Activated T-cell treated with anti-CD3 and anti-CD28 coated beads for 48 hours (primary cell): ENCODE measurements around the gene STK11.

Experiments used
- DNase-seq: peaks from one replicate; pipeline ENCODE4 v3.0.0-alpha.2; 2020; ENCODE audit warnings: low read depth

The STK11 gene

DNA sequence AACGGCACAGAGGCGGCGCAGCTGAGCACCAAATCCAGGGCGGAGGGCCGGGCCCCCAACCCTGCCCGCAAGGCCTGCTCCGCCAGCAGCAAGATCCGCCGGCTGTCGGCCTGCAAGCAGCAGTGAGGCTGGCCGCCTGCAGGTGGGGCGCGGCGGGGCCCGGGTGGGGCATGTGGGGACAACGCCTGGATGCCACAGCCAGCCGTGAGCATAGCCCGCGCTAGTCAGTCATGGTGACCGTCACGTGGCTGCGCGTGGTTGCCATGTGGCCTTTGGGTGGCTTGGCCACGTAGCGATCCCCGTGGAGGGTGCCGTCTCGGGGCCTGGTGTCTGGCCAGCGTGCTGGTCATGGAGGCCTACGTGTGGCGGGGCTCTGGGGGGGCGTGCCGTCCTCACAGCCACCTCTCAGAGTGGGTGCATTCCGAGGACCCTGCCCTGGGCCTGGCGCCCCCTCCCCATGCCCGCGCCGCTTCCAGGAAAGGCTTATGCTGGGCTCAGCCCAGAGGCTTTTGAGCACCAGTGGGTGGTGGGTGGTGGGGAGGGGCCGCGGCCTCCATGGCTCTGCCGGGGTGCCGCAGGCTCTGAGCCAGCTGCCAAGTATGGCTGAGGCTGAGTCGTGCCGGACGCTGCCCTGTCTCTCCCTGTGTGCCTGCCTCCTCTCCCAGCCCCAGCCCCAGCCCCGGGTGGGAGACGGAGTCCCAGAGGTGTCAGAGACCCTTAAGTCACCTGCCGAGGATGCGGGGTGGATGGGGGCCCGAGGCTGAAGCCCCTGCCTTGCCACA lies 21.1 kb downstream of the STK11 start:
- DNase-seq, result no peak

DNA sequence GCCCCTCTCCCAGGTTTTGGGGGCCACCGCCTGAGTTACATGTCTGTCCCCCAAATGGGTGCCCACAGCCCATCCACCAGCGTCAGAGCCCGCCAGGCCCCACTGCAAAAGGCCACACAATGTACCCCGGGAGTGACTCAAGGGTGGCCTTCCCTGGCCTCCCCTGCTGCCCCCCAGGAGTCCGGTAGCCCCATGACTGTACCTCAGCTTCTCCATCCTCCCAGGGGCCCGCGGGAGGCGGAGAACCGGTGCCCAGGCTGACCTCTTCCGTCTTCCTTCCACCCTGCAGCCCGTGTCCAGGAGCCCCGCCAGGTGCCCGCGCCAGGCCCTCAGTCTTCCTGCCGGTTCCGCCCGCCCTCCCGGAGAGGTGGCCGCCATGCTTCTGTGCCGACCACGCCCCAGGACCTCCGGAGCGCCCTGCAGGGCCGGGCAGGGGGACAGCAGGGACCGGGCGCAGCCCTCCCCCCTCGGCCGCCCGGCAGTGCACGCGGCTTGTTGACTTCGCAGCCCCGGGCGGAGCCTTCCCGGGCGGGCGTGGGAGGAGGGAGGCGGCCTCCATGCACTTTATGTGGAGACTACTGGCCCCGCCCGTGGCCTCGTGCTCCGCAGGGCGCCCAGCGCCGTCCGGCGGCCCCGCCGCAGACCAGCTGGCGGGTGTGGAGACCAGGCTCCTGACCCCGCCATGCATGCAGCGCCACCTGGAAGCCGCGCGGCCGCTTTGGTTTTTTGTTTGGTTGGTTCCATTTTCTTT lies 21.9 kb downstream of the STK11 start:
- no peak for DNase-seq

DNA sequence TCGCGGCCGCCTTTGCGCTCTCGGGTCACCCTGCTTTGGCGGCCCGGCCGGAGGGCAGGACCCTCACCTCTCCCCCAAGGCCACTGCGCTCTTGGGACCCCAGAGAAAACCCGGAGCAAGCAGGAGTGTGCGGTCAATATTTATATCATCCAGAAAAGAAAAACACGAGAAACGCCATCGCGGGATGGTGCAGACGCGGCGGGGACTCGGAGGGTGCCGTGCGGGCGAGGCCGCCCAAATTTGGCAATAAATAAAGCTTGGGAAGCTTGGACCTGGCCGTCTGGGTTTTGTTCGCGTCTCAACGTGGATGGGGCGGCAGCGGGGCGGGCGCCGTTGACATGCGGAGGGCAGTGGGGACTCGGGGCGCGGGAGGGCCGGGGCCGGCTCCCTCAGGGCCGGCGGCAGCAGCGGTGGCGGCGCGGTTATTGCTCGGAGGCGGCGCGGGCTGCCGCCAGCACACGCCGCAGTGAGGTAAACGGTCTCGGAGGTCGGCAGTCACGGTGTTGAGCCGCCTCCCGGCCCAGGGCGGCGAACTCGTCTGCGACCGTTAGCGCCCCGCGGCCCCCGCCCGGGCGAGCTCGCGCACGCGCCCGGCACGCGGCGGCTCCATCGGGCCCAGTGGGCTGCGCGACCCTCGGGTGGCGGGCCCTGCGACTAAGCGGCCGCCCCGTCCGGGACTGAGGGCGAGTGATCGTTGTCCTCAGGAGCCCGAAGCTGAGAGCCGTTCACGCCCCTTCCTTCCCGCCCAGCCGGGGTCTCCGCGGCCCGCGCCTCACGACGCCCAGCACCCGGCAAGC lies 22.8 kb downstream of the STK11 start:
- DNase-seq, result no peak

DNA sequence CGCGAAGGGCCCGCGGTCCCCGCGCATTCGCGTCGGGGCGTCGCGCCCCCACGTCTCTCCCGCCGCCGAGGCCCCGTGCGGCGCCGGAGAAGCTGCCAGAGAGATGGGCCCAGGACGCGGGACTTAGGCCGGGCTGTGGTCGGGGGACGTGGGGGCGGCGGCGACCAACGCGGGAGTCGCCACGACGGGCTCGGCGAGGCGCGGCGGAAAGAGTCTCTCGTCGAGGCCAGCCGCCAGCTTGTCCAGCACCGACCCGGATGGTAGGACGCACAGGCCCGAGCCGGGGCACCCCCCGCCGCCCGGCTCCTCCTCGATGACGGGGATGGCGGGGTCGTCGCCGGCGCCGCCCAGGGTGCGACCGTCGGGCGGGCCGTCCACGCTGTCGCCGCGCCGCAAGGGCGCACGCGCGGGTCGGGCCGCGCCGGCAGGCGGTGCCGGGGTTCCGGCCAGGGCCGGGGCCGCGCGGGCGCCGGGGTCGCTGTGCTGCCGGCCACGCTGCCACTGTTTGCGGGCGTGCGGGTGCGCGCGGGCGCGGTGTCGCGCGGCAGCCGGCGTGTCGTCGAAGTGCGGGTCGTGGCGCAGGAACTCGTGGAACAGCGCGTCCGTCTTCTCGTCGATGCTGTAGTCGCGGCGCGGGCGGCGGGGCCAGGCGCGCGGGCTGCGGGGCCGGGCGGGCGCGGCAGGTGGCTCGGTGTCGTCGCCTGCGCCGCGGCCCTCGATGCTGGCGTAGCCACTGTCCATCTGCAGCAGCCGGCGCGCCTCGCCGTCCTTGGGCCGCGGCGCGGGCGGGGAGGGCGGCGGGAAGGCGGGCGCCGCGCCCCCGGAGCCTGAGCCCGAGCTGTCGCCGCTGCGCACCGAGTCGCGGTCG lies 23.7 kb downstream of the STK11 start:
- no peak for DNase-seq

DNA sequence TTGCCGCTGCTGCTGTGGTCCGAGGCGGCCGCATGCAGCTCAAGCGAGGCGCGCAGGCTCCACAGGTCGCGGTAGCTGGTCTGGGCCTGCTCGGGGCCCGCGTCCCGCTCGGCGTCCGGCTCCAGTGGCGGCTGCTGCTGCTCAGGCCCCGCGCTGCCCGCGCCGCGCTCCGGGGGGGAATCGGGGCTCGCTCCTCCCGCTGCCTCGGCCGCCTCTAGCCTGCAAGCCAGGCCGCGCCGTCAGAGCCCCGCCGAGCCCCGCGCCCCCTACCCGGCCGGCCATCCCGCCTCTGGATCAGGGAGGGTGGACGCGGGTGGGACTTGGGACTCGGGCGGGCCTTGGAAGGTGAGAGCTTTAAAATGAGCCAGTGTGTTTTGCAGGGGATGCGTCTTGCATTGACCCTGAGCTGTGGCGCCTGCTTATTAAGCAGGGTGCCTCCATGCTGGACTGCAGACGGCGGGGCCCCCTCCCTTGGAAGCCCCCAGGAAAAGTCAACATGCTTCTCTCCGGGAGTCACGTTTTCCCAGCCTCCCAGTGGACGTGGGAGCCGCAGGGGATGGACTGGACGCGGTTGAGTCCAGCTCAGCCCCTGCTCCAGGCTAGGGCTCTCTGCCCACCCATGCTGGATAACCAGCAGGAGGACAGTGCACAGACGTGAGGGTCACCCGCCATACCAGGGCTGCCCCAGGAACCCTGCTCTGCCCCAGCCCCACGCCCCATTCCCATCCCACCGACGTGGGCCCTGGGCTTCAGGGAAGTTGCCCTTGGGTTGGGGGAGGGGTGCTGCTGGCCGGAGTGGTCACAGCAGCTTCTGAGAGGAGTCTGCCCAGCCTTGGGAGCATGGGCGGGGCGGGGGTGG lies 24.6 kb downstream of the STK11 start:
- DNase-seq, result no peak

DNA sequence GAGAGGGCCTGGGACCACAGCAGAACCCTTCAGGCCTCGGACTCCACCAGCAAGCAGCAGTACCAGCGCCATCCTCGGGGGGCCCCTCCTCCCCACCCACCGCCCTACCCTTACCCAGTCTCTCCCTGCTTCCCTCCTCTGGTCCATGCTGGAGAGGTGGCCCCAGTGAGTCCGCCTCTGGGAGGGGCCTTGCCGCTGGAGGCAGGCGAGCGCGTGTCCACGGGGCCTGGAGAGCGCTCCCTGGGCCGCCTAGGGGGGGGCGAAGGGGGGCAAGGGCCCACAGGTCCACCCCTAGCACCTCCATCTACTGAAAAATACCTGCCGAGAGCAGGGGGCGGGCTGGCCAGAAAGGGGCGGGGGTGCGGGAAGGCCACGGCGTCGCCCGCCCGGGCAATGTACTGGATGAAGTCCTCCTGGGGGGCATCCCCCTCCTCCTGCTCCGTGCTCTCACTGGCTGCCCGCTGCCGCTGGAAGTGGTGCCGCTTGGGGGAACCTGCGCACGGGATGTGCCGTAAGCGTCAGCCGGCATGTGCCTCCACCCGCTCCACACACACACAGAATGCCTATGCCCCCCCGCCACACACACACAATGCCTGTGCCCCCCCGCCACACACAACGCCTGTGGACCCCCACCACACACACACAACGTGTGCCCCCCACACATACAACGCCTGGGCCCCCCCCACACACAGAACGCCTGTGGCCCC lies 25.4 kb downstream of the STK11 start:
- DNase-seq, result no peak

DNA sequence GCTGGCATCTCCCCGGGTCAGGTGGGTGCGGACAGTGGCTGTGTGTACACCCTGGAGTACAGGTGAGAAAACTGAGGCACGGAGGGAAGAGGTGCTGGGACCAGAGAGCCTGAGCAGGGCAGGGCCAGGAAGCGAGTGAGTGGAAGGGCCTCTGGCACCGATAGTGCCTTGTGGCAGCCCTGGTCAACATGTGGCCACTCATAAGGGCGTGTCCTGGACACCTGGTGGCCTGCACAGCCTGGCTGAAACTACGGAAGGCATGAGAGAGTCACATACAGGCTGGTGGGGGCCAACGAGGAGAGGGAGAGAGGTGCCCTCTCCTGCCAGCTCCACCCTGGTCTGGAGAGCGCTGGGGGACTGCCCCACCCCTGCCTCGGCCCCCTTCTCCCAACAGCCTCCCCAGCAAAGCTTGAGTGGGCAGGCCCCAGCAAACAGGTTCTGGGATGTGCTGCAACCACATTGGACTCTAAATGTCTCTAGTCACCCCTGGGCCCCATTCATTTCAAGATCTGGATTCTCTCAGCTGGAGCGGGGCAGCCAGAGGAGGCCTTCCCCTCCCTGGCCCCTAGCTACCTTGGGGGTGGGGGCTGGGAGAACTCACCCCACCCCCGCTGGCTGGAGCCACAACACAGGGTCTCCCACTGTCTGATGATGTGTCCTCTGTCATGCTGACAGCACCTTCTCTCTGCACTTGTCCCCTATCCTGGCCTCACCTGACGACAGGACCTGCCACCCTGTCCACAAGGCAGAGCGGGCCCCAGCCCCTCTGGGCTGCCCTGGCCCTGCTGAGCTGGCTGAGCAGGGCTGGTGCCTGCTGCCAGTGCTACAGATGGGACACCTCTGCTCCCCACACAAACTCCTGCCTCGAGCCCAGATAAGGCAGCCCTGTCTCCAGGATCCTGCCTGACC lies 26.4 kb downstream of the STK11 start:
- no peak for DNase-seq

DNA sequence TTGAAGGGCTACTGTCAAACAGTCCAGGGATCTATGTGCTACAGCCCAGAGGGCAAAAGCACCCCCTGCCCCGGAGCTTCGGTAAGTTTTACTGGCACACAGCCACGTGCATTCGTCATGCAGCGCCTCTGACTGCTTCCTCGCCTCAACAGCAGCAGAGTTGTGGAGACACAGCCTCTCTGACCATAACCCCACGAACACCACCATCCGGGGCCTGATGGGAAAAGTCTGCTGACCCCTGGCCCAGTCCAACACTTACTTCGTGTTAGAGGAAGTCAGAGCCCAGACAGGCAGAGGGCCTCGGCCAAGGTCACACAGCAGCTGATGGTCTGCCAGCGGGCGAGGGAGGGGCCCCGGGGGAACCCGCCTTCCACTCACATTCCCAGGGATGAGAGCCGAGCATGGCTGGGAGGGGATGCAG lies 27.1 kb downstream of the STK11 start:
- no peak for DNase-seq

DNA sequence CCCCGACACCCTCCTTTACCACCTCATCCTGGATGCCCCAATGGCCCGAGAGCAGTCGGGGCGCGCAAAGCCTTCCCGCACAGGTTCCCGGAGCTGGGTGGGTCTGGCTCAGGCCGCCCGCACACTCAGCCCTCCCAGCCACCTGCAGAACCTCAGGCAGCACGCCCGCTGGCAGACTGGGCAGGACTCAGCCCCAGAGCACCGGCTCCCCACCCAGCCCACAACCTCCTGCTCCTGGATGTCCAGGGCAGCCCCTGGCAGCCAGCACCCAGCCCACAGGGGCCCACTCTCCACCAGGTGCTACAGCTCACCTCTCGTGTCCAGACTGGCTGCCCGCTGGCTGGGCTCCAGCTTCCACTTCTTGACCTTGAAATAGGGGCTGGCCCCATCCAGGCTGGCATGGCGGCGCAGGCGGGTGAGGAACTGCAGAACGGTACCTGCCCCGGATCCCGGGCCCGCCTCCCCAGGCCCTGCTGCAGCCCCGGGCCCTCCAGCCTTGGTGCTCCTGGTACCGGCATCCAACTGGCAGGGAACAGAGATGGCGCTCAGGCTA lies 27.6 kb downstream of the STK11 start:
- DNase-seq, result no peak

DNA sequence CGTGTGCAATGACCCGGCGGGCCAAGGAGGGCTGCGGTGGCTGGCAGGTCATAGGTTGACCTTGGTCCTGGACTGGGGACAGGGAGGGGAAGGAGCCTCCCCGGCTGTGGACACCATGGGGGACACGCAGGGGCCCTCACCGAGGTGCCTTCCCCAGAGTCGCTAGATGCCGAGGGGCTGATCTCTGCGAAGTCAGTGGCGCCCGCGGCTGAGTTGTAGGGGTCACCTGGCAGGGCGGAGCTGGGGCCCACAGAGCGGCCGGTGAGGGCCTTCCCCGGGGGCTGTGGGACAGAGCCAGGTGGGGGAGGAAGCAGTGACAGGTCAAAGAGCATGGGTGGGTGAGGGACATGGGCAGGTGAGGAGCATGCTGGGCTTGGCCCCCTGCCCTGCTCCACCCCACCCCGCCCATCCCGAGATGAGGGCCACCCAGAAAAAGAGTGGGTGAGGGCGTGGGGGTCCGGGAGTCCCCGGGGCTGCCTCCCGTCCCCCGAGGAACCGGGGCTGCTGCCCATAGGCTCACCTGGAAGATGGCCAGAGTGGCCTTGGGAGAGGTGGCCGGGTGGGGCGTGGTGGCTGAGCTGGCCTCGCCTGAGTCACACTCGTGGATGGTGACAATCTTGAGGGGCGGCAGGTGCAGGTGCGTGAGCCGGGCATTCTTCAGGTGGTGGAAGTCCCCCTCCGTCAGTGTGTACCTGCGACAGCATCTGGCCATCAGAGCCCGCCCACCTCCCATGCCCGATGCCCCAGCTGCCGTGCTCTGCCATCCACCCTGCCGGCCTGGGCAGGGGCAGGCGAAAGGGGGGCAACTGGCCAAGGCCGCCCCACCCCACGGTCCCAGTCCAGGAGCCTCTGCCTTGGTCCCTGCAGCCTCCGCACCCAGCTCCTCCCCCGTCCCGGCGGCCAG lies 28.7 kb downstream of the STK11 start:
- no peak for DNase-seq

DNA sequence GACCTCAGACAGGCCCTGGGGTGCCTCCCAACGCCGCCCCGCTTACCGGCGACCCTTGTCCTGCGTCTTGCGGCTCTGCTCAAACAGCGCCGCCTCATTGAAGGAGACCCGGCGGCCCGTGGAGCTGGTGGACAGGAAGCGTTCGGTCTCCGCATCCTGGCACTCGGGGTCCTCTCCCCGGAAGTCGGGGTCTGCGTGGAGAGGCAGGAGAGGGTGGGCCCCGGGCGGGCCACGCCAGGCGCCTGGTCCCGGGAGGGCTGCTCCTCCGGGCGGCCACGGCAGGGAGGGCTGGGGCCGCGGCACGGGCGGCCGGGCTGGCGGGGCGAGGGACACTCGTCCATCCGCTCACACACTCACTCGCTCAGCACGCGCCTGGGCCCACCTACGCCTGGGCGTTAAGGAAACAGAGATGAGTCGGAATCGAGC lies 29.4 kb downstream of the STK11 start:
- no peak for DNase-seq

DNA sequence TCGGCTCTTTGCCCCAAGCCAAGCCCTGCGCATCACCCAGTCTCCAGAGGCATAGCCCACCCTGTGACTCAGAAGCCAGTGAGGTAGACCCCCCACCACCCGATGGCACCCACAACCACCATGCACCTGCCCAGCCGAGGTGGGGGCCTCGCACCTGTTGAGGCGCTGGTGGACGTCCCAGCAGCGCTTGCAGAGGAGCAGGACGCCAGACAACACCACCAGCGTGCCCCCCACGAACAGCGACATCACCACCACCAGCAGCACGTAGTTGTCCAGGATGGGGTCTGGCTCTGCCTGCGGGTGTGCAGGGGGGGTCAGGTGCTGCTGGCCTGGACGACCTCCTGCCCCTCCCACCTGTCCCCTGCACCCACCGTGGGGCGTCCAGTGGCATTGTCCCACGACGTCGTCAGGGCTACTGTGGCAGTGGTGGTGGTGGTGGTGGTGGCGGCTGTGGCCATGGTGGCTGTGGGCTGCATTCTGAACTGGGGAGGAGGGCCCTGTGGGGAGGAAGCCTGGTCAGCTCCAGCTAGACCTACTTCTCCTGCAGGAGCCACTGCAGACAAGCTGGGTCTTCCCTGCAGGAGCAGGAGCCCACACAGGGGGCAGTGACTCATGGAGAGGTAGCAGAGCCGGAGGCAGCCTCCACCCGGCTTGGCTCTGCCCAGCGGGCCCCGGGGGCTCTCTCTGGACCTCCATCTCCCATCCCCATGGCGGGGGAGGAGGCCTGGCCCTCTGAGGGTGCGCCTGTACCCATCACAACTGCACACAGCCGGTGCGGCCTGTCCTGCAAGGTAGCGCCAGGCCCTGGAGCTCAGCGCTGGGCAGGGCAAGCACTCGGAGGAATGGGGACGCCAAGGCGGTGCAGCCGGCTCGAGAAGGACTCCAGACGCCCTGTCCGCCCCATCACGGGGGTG lies 30.3 kb downstream of the STK11 start:
- no peak for DNase-seq

DNA sequence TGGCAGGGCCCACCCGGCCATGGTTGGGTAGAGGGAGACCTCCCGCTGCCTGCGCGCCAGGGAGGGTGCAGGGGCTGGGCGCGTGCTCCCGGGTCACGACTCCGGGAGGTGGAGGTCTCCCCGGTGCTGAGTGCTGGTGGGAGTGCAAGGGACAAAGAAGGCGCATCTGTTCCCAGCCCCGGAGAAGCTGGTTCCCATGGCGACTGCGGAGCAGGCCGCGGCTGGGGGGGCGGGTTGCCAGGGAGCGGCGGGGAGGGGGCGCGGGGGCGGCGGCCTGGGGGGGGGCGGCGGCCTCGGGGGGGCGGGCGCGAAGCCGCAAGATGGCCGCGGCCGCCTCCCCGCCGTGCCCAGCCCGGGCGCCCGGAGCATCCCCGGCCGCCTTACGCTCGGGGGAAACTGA lies 31.0 kb downstream of the STK11 start:
- no peak for DNase-seq

DNA sequence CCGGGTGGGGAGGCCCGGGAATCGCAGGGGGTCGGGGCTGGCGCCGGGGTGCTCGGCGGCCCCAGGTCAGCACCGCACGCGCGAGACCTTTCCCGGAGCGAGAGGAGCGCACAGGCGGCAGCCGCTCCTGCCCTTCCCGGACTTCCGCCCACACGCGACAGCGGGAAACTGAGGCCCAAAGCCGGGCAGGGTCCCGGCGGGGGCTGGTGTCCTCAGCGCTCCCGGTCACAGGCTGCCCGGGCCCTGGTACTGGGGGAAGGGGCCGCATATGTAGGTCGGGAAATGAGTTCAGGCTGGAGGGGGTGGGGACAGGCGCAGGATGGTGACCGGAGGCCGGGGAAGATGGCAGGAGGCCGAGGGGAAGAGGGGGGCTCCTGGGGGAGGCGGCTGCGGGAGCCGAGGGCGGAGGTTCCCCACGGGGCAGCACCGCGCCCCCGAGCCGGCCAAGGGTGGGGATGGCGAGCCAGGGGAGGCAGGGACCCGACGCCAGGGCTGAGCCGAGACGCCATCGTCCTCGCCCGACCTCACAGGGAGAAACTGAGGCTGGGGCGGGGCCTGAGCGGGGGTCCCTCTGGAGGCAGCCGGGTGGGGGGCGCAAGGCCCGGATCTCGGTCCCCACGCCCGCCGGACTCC lies 31.6 kb downstream of the STK11 start:
- DNase-seq, result no peak

DNA sequence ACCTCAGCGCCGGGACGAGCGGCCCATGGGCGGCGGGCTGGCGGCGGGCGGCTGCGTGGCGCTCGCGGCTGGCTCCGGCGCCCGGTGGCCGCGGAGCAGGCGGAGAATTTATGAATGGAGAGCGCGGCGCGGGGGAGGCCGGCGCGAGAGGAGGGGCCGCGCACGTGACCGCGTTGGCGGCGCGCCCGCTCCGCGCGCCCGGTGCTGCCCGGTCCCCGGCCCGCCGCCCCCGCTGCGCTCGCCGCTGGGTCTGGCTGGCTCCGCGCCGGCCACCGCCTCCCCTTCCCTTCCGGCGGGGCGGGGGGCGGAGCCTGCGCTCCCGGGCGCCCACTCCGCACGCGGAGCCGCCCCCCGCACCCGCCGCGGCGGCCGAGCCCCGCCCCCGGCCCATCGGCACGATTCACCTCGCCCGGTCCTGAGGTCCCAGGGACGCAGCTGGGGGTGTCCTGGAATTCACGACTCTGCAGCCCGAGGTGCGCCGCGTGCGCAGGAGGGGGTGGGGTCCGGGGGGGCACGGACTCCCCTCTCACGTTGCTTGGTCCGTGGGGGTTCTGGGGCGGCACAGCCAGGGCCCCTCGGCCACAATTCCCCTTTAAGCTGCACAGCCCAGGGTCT lies 32.3 kb downstream of the STK11 start, which contains the start of gene CBARP:
CBARP (minus strand) TSS at position 252 of the 615 bp plus-strand sequence. CDS start 1,905 bp downstream, outside the sequence.
- no peak for DNase-seq
